ENCODE measurements around the gene FOXJ2. TPM values are rescaled to one million over a fixed set of nuclear protein-coding genes. Genes with fewer than 3 reads are reported as not detected.

The FOXJ2 gene
- total RNA-seq, 1 experiment from 2014 or later, result 5.5 TPM

DNA sequence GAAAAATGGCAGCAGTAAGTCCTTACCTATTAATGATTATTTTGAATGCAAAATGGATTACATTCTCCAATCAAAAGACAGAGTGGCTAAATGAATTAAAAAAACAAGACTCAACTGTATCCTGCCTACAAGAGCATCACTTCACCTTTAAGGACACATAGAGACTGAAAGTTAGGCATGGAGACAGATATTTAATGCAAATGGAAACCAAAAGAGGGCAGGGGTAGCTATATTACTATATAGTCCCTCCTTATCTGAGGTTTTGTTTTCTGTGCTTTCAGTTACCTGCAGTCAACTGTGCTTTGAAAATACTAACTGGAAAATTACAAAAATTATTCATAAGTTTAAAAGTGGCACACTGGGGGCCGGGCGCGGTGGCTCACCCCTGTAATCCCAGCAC lies 66.7 kb downstream of the FOXJ2 start:
- Mint-ChIP-seq H3K9me3 (peaks cover 0 to 3% of the 10 kb centered on the region in 2 experiments; a peak in 2 of 5 replicates), H3K27ac (no peak overlapping the region)

More for the DNA sequence above, 66.7 kb downstream of the FOXJ2 start:
- H4K8ac ChIP-seq (replicated peaks; ENCODE audit: insufficient read length, low read depth, low read length), result no peak overlapping the region
- no CpG with 5 or more reads among the region's 3 CpGs for WGBS (ENCODE audit: extremely low coverage, insufficient read length, low lambda C conversion rate)
- no peaks in the 10 kb centered on the region for H4K20me1 ChIP-seq (ENCODE audit: control insufficient read depth, insufficient read depth, insufficient read length)
- H4K91ac ChIP-seq (ENCODE audit: insufficient read length, low read depth, low read length), result no peak overlapping the region
- no peak overlapping the region for H3K18ac ChIP-seq (ENCODE audit: insufficient read length, low read depth, low read length)
- H3K79me2 ChIP-seq (ENCODE audit: insufficient read depth, low read length), result no peaks in the 10 kb centered on the region
- H3K9ac ChIP-seq (ENCODE audit: extremely low read depth, insufficient read length, low read length), result no peak overlapping the region
- no peaks in the 10 kb centered on the region for H3K9me3 ChIP-seq (ENCODE audit: control insufficient read depth, low read depth, low read length)
- no peak overlapping the region for H3K56ac ChIP-seq (ENCODE audit: insufficient read length, low read depth, low read length)
- H3K14ac ChIP-seq (ENCODE audit: insufficient read depth, low read length), result no peak overlapping the region
- H3K4ac ChIP-seq (ENCODE audit: low read depth, low read length), result no peak overlapping the region
- no peaks in the 10 kb centered on the region for H3K23me2 ChIP-seq (ENCODE audit: insufficient read length, low read depth, low read length, poor library complexity, severe bottlenecking)
- H2BK12ac ChIP-seq (ENCODE audit: insufficient read length, low read depth, low read length), result no peak overlapping the region
- H3K23ac ChIP-seq (ENCODE audit: insufficient read length, low read depth, low read length), result no peak overlapping the region
- H2BK20ac ChIP-seq (ENCODE audit: low read depth, low read length, poor library complexity, severe bottlenecking), result no peak overlapping the region
- Mint-ChIP-seq H3K27me3 (ENCODE audit: low read depth) (no peaks in the 10 kb centered on the region), H3K4me3 (no peak overlapping the region), H3K36me3 (ENCODE audit: insufficient read depth in 1 of 3, low read depth in 3 of 3) (peaks cover 10 to 33% (median 27%) of the 10 kb centered on the region in 3 experiments), H3K4me1 (no peaks in the 10 kb centered on the region)
- no peak overlapping the region for H2AFZ ChIP-seq (ENCODE audit: low read length)
- no peaks in the 10 kb centered on the region for H3K27me3 ChIP-seq (ENCODE audit: insufficient read depth, low read length)
- no peak overlapping the region for H2BK5ac ChIP-seq (ENCODE audit: insufficient read length, low read length)
- no peak overlapping the region for H2BK15ac ChIP-seq (ENCODE audit: low read depth, low read length)
- H3K27ac ChIP-seq (ENCODE audit: insufficient read length, low read depth, low read length), result no peak overlapping the region
- H3K79me1 ChIP-seq (ENCODE audit: insufficient read depth, low read depth, low read length, poor library complexity, severe bottlenecking), result no peaks in the 10 kb centered on the region
- no peaks in the 10 kb centered on the region for H3K4me1 ChIP-seq (ENCODE audit: insufficient read depth, low read length)
- DNase-seq, result no peak
- no peak overlapping the region for H4K5ac ChIP-seq (ENCODE audit: insufficient read length, low read depth, low read length)
- TF ChIP-seq, protein P1, sequence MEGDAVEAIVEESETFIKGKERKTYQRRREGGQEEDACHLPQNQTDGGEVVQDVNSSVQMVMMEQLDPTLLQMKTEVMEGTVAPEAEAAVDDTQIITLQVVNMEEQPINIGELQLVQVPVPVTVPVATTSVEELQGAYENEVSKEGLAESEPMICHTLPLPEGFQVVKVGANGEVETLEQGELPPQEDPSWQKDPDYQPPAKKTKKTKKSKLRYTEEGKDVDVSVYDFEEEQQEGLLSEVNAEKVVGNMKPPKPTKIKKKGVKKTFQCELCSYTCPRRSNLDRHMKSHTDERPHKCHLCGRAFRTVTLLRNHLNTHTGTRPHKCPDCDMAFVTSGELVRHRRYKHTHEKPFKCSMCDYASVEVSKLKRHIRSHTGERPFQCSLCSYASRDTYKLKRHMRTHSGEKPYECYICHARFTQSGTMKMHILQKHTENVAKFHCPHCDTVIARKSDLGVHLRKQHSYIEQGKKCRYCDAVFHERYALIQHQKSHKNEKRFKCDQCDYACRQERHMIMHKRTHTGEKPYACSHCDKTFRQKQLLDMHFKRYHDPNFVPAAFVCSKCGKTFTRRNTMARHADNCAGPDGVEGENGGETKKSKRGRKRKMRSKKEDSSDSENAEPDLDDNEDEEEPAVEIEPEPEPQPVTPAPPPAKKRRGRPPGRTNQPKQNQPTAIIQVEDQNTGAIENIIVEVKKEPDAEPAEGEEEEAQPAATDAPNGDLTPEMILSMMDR (conservative IDR thresholded peaks at IDR 0.05), result no peak
- no peak overlapping the region for H2AK5ac ChIP-seq (ENCODE audit: insufficient read length, low read length)
- H3K4me2 ChIP-seq (ENCODE audit: insufficient read depth, insufficient read length, low read length), result no peak overlapping the region
- no peak overlapping the region for H2BK120ac ChIP-seq (ENCODE audit: low read depth, low read length, poor library complexity, severe bottlenecking)
- H3T11ph ChIP-seq (ENCODE audit: low read length), result no peak overlapping the region

Other genes starting within 250 kb of the FOXJ2 start
- 199 and 211 TPM in 2 replicates for gene NANOG, start 243.3 kb upstream of the FOXJ2 start, total RNA-seq (2021)
- gene SLC2A14, start 159.8 kb upstream of the FOXJ2 start, total RNA-seq (2021), result 19.1 and 19.3 TPM in 2 replicates
- 569 and 581 TPM in 2 replicates for gene SLC2A3, start 96.5 kb upstream of the FOXJ2 start, total RNA-seq (2021)
- gene C3AR1, start 33.6 kb downstream of the FOXJ2 start, total RNA-seq (2021), result not detected in 2 replicates
- gene NECAP1, start 49.6 kb downstream of the FOXJ2 start, total RNA-seq (2021), result 23.9 and 27.2 TPM in 2 replicates
- gene CLEC4A, start 90.9 kb downstream of the FOXJ2 start, total RNA-seq (2021), result 0.18 and 0.37 TPM in 2 replicates
- not detected in 2 replicates for gene ZNF705A, start 124.3 kb downstream of the FOXJ2 start, total RNA-seq (2021)
- 0.09 and 0.15 TPM in 2 replicates for gene FAM90A1, start 194.9 kb downstream of the FOXJ2 start, total RNA-seq (2021)

All from H9 (cell line).